Stimulated activated CD8-positive, alpha-beta memory T cell treated with anti-CD3 and anti-CD28 coated beads, Interleukin-4, amount 100 ng/mL, for 24 hours (primary cell): Measurements from ENCODE around the gene MACO1.
"Not testable (repeated sequence)": the region's sequence is repeated elsewhere in the genome, so short reads cannot be mapped to it uniquely, and the experiment has no call there.

Source experiments
- DNase-seq: peaks from one replicate; pipeline ENCODE4 v3.0.0-alpha.2; 2020; ENCODE audit warnings: low read depth

The MACO1 gene

GRCh38 chr1:25458541-25459298 is 28.0 kb downstream of the MACO1 start:
- no peak for DNase-seq

DNA sequence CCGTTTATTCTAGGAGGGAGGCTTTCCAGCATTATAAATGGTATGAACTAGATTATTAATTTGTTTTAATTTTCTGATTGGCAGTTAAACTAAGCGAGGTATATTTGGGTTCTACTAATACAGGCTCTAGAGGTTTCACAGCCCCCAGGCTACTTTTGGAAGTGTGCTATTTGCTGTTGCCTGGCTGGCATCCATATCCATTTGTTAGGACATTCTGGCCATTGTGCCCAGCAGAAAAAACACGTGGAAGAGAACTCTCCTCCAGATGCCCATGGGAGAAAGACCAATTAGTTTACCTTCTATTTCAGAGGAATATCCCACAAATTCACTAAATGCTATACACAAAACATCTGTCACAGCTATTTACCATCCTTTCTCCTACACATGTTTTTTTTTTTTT is 29.3 kb downstream of the MACO1 start:
- no peak for DNase-seq

DNA sequence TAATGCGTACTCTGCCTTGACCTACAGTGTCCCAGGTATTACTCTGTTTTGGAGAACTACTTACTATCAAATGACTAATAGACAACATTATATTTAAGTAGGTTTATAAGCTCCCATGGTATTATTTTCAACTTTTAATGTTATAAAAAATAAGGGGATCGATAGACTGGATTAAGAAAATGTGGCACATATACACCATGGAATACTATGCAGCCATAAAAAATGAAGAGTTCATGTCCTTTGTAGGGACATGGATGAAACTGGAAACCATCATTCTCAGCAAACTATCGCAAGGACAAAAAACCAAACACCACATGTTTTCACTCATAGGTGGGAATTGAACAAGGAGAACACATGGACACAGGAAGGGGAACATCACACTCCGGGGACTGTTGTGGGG is 30.1 kb downstream of the MACO1 start:
- not testable (repeated sequence) for DNase-seq

GRCh38 chr1:25461849-25462248 is 31.2 kb downstream of the MACO1 start:
- DNase-seq, result no peak

GRCh38 chr1:25462732-25463131 is 32.0 kb downstream of the MACO1 start:
- DNase-seq, result no peak

DNA sequence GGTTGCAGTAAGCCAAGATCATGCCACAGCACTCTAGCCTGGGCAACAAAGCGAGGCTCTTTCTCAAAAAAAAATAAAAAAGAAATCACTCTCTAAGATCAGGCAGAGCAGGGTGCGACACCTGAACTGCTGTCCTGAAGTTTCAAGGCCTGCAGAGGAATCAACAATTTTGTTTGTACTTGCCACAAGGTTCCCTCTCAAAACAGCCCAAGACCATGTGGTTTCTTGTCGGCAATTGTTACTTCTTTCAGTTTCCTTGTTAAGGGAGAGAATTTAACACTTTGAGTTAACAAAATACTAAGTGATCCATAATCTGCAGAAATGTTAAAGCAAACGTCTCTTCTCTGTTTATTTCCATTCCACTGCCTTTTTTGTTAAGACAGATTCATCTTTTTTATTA is 36.5 kb downstream of the MACO1 start:
- no peak for DNase-seq

GRCh38 chr1:25467616-25468015 is 36.9 kb downstream of the MACO1 start:
- no peak for DNase-seq

DNA sequence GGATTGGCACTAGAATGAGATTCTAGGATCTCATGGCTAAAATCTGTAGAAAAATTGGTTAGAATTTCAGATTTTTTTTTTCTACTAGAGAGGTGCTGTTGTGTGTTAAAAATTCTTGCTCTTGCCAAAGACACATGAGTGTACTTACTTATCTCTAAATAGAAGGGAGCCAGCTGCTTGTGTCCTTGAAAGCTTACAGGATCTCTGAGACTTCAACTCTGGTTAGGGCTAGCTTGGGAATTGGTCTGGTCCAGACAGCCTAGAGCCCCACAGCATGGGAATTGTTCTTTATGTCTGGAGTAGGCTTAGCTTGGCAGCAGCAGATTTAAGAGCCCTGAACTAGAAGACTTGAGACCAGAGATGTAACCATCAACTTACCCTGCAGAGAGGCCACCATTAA is 37.3 kb downstream of the MACO1 start:
- DNase-seq, result no peak

GRCh38 chr1:25469177-25469576 is 38.5 kb downstream of the MACO1 start:
- DNase-seq, result no peak

- no peak for DNase-seq
Observed at GRCh38 chr1:25472471-25472870, 41.8 kb downstream of the MACO1 start.

DNA sequence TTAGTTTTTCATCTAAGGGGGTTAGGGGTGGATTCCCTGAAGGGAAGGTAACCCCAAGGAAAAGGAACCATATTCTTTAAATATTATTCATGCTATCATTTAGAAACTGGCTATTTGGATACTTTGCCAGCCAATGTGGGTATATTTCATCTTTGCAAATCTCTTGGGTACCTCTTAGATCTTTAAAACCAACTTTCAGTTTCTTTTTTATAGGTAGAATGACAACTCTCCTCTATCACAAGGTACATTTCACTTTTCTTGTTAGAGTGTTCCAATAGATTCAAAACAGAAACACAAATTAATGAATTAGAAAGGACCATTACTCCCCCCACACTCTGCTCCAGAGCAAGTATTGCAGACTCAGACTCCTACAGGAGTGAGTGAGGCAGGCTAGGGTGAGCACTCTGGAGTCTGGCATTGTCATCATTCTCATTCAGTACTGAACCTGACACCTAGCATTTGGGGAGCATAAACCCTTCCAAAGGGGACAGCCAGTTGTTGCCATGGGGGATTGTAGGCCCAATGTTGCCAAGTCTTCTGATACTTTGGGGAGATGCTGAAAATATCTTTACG is 43.0 kb downstream of the MACO1 start:
- DNase-seq, result no peak

- DNase-seq, result no peak
Observed at GRCh38 chr1:25474439-25475047, 43.8 kb downstream of the MACO1 start.

DNA sequence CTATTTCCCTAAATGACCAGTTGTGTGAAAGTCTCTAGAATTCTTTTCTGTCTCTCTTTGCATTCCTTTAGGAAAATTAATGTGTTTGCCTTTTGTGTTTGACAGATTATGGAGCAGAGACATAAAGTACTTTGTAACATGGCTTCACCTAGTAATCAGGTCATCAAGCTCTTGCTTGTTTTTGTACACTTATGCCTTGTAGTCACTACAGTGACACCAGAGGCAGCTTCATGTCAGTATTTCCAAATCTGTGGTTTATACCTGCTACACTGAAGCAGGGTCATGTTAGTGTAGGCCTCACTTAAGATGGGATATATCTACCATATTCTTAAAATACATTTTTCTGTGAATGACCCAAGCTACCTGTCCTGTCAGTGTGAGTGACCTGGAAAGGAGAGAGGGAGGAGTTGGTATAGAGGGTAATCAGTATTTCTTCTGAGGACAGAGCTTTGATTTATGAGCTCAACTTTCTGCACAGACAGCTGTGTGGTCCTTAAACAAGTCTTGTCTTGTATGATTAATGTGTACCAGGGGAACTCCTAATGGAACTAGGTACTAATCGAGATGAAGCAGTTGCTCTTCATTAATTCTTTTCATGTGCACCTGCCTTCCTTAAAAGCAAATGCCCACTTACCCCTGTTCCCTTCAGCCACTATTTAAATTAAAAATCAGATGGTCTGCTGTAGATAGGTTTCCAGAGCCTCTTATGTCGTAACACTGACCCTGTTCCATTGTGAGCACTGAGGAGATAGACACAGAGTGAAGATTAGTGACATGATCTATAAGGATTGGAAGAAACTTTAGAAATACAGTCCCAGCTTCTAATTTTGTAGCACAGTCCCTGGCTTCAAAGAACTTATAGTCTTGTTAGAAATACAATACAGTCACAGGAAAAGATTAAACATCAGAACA is 45.7 kb downstream of the MACO1 start:
- DNase-seq, result no peak

DNA sequence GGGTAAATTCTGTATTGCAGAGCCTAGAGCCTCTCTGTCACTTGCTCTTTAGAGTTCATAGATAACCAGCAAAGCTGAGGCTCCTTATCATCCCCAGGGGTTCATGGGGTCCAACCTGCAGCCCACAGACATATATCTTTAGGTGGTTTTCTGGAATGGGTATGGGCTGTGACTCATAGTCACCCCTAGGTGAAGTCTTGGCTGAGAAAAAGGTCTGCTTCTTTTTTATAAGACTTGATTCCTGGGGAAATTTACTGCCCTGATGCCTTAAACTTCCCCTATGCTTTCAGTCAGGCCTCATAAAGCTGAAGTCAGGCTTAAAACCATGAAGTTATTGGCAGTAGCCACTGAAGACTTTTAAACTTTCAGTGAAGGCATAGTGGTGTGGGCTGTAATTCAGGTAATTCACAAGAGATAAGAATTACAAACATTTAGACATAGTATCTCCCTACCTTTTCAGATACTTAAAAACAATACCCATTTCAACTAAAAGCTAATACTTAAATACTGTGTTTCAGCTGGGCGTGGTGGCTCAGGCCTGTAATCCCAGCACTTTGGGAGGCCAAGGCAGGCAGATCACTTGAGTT is 46.8 kb downstream of the MACO1 start:
- DNase-seq, result no peak

GRCh38 chr1:25478633-25479032 is 47.9 kb downstream of the MACO1 start:
- no peak for DNase-seq

DNA sequence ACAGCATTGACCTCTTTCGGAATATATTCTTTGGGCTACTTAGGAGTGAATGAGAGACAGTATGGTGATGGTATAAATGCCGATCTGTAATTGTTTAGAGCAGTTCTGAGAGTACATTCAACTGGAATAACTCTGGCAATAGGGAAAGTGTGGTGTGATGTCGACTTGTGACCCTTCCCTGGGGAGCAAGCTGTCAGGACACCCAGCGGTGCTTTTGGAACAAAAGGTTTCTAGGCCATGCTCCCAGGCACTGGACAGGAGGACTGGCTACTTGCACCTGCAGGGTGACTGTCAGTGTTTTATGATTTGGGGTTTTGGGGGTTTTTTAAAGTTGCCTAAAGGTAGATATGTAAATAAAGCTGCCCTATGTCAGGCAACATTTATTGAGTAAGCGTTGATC is 50.9 kb downstream of the MACO1 start:
- no peak for DNase-seq

DNA sequence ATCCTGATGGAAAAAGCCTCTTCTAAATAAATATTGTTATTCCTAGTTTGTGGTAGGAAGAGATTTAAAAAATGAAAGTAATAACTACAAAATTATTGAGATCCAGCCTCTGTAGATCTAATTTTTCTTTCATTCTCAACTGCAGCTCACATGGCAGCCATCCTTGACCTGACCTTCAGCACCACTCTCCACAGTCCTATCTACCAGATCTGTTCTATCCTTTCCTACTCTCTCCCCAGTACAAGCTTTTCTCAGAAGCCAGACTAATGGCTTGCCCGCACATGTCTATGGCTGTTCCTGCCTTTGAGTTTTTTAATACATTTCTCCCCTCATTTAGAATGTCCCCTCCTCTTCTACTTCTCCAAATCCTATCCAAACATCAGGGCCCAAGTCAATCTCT is 51.5 kb downstream of the MACO1 start:
- no peak for DNase-seq

- DNase-seq, result no peak
Observed at GRCh38 chr1:25484096-25484495, 53.4 kb downstream of the MACO1 start.

GRCh38 chr1:25484533-25484932 is 53.8 kb downstream of the MACO1 start:
- DNase-seq, result no peak

- no peak for DNase-seq
Observed at GRCh38 chr1:25485536-25486411, 55.1 kb downstream of the MACO1 start.

- no peak for DNase-seq
Observed at GRCh38 chr1:25486602-25487001, 55.9 kb downstream of the MACO1 start.
